ENCODE data around the gene CRIP3.

DNA sequence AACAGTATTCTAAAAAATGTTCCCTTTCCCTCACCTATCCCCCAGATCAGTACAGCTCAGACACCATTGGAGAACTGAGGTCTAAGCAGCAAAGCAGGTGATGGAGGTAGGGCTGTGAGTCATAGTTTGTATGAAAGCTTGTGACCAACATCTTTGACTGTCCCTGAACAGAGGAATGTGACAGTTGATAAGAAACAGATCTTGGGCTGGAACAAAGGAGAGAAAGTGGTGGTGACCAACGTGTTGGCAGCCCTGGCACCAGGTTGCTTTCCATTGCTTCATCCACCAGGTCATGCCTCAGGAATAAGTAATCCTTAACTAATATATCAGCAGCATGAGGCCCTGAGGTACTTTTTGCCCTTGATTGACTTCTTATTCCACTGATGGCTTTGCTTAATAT lies 19.9 kb upstream of the CRIP3 start:
- TF ChIP-seq EP300 (IDR thresholded peaks at IDR 0.05), result no peak
- TF ChIP-seq, protein P1, sequence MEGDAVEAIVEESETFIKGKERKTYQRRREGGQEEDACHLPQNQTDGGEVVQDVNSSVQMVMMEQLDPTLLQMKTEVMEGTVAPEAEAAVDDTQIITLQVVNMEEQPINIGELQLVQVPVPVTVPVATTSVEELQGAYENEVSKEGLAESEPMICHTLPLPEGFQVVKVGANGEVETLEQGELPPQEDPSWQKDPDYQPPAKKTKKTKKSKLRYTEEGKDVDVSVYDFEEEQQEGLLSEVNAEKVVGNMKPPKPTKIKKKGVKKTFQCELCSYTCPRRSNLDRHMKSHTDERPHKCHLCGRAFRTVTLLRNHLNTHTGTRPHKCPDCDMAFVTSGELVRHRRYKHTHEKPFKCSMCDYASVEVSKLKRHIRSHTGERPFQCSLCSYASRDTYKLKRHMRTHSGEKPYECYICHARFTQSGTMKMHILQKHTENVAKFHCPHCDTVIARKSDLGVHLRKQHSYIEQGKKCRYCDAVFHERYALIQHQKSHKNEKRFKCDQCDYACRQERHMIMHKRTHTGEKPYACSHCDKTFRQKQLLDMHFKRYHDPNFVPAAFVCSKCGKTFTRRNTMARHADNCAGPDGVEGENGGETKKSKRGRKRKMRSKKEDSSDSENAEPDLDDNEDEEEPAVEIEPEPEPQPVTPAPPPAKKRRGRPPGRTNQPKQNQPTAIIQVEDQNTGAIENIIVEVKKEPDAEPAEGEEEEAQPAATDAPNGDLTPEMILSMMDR (IDR thresholded peaks at IDR 0.05), result no peak

All from esophagus muscularis mucosa (tissue), 3 donors.